ENCODE results near the gene FAM200C.

GRCh38 chr5:160421625-160422258 is 21.9 kb upstream of the FAM200C start, which contains the start of gene PTTG1:
- TF ChIP-seq POLR2AphosphoS5 (IDR thresholded peaks at IDR 0.05), result peak; percentile 5
- TF ChIP-seq POLR2A (IDR thresholded peaks at IDR 0.05), result no peak
- TF ChIP-seq EP300 (IDR thresholded peaks at IDR 0.05), result no peak
- no peak for TF ChIP-seq CTCF (IDR thresholded peaks at IDR 0.05)

Data from gastroesophageal sphincter (tissue), 3 donors.